HG03469 (cell line): Measurements from ENCODE around the gene SPTBN5.

ENCODE experiments used
- ATAC-seq: cut with Tn5 transposase; IDR thresholded peaks from one replicate; pipeline ENCODE4 v1.9.1; 2021; ENCODE audit warnings: mild to moderate bottlenecking, moderate library complexity, moderate number of reproducible peaks; ENCODE audit not compliant: unreplicated experiment

Gene SPTBN5

DNA sequence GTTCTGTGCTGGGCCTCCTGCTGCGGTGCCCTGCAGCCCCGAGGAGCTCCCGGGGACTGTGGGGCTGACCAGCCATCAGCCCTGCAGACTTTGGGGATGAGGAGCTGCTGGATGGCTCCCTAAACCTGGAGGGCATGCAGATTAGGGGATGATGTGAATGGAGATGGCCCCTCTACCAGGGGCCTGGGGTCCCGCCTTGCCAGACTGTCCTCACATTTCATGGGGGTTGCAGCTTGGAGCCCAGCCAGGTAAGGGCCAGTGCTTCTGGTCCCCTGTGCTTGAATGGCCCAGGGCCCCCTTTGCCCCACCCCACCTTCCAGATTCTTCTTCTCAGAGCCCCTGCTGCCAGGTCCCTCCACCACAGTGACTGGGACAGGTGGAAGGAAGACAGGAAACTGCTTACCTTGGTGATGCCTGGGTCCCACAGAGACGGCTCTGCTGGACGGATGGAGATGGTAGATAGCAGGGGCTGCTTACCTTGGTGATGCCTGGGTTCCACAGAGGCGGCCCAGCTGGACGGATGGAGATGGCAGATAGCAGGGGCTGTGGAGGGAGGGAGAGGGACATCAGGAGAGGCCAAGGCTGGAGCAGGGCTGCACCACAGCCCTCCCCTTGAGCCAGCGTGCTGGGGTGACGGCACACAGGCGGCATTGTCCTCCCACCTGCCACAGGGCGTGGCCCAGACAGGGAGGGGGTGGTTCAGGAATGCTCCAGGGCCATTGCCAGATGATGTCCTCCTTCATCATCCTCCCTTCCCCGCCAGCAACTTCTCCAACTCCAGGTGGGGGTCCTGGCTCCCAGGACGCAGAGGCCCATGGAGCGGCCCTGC lies at the start of gene SPTBN5:
SPTBN5 (minus strand) TSS at position 632 of the 829 bp plus-strand sequence; CDS start at position 76, 556 bp downstream.
- no peak for ATAC-seq

DNA sequence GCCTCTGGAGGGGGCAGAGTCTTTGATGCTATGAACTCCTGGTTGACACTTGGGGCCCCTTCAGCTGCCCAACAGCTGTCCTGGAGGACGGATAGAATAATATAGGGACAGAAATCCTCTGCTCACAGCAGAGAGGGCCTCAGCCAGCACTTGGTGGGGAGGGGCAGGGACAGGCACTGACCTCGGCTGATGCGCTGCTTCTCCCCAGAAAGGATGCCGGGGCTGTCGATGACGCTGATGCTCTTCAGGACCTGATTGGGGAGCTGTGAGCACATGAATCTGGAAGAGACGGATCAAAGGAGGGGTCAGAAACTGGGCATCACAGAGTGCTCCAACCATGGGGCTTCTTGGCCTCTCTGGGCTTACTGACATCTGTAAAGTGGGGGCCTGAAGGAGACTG lies 49.0 kb upstream of the SPTBN5 start:
- no peak for ATAC-seq

DNA sequence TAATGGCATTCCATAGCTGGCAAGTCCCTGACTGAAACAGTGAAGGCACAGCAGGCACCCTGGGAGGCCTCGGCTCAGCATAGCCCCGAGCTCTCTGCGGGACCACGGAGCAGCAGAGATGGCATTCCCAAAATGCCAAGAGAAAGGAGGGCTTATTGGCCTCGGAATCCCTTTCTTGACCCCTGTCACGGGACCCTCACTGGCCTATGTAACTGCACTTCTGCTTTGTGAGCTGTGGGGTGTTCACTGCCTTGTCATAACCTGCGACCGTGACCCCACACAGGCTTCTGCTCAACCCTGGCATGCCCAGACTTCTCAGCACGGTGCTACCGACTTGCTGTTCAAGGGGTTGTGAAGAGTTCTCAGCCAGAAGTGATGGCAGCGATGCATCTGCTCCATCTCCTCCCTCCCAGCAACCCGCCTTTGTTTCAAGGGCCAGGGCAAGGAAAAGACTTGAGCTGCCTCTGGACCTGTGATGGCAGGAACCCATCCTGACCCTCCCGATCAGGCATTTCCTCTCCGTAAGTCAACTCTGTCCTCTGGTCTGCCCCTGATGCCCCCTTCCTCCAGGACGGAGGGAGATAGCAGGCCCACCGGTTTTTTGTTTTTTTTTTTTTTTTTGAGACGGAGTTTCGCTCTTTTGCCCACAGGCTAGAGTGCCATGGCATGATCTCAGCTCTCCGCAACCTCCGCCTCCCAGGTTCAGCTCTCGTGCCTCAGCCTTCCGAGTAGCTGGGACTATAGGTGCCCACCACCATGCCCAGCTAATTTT lies 48.0 kb upstream of the SPTBN5 start:
- no peak for ATAC-seq

DNA sequence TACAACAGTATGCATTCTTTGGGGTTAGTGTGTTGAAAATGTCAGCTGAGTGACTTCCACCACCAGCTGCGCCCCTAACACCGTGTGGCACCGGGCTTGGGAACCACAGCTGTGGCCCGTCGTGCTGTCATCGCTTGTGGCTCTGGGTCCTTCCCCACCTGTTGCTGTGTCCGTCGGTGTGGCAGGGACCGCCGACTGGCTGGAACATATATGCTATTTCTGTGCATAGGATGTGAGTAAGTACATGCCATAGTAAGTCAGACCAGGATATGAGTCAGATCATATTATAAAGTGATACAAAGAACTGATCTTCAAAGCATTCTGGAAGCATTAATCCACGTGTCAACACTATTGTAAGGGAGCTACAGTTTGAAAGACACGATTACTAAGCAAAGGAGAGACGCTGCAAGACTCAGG lies 46.6 kb upstream of the SPTBN5 start:
- no peak for ATAC-seq

DNA sequence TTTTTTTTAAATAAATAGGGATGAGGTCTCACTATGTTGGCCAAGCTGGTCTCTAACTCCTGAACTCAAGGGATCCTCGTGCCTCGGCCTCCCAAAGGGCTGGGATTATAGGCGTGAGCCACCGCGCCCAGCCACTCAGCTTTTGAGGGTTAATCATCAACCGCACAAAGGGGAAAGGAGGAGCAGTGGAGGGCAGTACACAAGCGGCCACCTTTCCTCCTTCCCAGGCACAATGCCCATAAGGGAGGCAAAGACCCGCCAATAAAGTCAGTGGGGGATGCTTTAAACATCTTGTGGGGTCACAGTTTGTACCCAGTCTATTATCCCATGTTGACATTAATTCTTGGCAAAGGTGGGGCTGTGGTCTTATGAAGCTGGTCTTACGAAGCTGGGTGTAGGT lies 46.1 kb upstream of the SPTBN5 start:
- ATAC-seq: no peak

DNA sequence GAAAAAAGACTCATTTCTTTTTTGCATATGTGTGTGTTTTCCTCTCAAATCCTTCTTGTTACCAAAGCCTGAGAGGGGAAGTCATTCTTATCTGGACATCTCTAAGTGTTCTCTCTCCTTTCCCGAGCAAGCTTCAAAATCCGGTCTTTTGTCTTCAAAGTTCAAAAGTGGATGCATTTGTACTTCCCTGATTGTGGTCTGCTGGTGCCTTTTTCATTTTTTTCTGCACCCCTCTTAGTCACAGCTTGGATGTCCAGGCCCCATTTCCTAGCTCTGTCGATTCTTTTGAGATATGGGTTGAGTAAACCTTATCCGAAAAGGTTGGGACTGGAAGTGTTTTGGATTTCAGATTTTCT lies 43.7 kb upstream of the SPTBN5 start:
- no peak for ATAC-seq

DNA sequence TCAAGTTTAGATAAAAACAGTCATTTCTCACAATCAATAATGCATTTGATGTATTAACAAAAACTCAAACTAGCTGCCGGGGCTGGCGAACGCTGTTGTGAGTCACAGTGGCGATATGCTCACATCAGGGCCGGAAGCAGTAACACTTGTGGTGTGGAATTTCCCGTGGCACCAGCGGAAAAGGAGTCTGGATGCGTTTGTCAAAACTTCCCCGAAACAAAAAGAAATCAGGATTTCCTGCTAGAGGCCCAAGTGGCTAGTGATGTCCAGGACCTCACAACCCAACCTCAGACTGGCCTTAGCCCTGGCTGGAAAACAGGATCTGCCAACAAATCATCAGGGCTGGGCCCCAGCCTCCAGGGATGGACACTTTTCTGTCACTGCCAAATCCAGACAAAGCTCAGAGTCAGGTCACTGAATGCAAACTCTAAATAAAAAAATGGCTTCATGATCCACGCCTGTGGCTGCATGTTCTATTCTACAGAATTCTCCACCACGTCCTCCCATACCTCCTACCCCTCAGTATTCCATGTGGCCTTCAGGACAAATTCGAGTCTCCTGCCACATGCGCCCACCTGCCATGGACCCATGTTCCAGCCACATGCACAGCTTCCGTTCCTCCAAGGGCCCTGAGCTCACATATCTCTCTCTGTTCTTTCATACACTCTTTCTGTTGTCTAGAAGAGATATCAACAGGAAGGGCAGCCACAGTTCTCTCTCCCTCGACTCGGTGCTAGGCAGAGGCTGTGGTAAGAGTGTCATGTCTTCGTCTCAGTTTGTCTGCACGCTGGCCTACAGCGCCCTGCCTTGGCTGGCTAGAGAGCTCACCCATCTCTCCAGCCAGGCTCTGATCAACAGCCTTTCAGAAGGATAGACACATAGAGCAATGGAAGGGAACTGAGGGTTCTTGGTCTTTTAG lies 43.1 kb upstream of the SPTBN5 start:
- no peak for ATAC-seq

DNA sequence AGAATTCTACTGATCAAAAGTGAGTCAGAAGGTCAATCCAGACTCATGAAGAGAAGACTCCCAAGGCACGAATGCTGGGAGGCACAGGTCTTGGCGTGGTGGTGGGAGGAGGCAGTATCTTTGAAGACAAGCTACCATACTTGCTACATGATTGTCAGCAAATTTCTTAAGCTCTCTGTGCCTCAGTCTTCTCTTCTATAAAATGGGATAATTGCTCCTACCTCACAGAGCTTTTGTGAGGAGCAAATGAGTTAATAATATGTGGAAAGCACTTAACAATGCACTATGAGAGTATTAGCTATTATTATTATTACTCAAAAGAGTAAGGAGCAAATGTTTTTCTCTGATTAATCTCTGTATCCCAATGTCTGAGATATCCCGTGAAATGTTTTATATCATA lies 42.3 kb upstream of the SPTBN5 start:
- ATAC-seq: no peak

DNA sequence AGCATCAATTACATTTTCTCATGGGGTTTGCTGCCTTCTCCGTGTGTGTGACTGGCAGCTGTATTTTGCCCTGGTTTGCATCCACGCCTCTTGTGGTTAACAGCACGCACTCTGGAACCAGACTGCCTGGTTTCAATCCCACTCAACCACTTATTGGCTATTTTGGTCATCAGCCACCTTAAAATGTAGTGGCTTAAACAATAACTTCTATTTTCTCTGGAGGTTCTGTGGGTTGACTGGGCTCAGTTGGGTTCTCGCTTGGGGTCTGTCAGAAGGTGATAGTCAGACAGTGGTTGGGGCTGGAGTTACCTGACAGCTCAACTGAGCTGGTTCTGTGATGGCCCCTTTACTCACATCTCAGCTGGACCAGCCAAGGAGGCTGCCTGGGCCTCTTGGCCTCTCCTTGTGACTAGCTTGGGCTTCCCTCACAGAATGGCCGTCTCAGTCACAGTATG lies 41.7 kb upstream of the SPTBN5 start:
- no peak for ATAC-seq

DNA sequence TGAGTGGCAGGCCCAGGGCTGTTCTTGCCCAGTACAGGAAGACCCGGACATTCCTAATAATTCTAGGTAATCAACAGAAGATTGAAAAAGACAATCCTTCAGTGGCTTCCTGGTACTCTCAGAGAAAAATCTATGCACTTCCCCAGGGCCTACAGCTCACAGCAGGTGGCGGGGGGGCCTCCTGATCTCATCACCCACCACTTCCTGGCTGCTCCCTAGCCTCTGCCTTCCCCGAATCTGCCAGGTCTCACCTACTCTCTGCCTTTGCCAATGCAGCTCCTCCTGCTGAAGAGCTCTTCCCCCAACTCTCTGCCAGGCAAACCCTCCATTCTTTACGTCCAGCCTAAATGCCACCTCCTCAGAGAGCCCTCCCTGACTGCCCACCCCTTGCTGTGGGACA lies 41.0 kb upstream of the SPTBN5 start:
- no peak for ATAC-seq

DNA sequence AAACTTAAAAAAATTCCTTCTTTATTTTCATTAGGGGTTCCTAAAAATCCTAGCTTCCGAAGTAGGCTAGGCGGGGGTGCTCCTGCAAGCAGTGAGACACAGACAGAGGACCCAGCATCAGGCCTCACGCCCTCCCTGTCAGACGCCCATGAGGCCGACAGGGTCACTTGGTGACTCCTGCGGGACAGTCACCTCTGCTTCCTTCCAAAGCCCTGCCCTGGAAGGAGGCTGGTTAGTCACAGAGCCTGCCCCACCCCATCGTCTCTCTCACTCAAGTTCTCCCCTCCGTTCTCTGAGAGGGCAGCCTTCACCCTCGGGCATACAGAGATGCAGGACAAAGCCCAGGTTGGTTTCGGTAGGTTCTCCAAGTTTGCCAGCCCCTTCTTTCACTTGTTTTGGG lies 39.9 kb upstream of the SPTBN5 start:
- ATAC-seq: no peak

DNA sequence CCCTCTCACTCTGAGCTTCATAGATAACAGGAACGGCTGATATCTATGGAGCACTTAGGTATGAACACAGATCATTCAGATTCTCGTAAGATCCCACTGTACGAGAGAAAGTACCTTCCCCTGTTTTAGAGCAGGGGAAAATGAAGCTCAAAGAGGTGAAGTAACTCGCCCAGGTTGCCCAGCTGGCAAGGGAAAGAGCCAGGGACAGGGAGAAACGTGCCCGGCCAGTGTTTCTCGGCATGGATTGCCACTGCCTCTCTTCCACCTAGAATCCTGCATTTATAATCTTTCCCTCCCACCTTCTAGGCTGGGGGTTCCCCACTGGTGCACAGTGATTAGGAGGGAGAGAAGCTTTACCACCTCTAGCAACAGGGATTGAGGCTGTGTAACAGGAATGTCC lies 39.5 kb upstream of the SPTBN5 start:
- no peak for ATAC-seq

DNA sequence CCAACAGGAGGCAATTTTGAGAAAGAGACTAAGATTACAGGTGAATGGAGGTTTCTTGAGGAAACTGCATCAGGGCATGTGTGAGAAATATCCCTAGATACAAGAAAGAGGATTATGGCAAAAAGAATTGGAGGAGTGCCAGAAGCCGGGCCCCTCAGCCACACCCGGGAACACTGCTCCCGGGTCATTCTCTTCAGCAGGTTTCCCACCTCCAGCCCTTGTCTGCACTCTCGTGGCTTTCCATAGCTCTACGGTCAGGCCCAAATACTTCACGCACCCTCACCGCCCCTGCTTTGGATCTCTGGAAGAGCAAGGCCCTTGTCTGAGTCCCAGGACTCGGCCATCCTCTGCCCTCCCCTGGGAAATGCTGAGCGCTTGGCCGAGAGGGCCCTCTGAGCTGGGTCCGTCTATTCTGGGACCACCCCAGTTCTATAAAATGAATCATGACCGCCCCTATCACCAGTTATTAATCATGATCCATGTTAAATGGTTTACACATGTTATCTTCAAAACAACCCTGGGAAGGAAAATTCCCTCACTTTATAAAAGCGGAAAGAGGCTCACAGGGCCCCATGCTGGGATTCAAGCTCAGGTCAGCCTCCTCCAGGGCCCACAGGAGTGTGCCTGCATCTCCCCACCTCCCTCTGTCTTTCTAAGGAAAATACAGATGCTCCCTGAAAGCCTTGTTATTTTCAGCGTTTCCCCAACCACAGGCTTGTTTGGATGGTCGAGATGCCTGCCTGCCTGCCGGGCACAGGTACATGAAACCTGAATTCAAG lies 38.8 kb upstream of the SPTBN5 start:
- ATAC-seq: no peak

DNA sequence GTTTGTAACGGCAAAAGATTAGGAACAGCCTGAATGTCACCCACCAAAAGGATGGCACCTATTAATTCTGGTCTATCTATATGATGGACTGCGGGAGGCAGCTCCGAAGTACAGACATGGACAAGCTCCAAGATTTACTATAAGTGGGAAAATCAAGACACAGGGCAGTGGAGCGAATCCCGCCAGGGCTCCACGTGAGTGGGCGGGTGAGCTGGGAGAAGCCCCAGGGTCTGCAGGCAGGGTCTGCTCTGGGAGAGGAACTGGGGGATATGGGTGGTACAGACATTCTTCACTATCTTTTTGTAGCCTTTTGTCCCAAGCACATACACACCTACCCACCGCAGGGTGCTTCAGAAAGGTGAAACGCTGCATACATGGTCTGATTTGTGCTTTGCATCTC lies 38.2 kb upstream of the SPTBN5 start:
- ATAC-seq: no peak

DNA sequence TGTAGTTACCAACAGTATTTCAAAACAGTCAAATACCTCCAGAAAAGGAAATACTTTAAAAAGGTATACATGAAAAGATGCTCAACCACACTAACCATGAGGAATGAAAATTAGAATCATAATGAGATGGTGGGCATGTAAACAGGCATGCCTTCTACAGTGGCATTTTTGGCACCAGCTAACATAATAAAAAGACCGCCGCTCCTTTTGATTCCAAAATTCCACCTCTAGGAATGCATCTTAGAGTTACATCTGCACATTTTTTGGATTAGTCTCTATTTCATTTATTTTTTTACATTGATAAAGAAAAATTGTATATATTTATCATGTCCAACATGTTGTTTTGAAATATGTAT lies 37.0 kb upstream of the SPTBN5 start:
- ATAC-seq: no peak

DNA sequence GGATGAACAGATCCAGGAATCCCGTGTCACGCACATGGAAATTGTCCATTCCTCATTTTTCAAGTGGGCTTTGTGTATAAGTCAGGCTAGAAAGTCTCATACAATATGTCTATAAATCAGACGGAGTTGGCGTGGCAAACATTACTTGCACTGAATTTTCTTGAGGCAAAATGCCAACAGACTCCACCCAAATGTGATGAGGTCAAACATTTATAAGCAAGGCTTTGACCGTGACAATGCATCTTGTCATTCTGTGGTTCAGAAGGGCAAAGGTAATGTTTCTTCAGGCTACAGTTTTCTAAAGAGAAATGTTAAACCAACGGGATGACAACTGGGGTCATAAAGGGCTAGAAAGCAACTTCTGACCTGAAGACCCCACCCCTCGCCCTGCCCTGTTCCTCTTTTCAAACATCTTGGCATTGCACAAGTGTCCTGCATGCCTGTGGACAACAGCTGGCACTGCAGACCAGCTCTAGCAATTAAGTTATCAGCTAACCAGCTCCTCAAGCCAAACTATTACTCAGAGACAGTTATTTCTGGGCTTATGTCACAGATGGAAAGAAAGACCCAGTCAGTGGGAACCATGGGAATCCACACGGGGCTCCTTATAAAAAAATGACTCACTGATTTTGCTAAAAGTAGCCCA lies 36.5 kb upstream of the SPTBN5 start:
- no peak for ATAC-seq

DNA sequence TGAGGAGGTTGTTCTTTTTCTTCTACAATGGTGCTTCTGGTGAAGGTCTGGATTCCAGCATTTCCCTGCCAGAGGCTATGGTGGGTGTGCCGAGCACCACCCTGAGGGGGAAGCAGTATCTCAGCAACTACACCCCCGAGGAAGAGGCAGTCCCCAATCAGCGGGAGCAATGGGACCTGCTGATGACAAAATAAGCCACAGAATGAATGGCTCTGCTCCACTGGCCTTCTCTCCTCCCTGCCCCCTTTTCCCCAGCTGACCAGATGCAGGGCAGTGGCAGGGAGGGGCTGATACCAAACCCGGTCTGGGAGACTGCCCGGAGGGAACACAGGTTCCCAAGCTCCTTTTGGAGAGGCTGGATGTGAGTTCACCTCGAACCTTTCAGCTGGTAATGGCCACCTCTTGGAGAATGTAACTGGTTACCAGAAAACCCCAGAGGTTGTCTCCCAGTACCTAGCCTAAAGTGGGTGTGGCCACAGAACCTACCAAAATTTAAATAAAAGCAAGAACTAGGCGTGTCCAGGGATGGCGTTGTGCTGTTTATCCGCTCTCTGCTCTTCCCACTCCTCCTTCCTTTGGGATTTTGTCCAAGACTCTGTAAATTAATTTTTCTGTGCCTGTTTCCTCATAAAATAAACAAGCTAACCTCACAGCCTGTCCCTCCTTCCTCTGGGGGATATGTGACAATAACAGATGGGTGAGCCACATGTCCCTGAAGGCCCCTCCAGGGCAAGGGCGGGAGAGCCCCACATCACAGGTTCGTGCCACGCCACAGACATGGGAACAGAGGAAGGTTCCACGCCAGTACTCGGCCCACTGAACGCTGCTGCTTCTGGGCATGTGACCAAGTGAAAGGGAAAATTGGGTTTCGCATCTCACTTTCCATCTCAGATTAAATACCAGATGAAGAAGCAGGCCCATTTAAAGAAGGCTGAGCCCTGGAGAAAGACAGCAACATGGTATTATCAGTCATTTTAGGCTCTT lies 35.1 kb upstream of the SPTBN5 start:
- ATAC-seq: no peak

DNA sequence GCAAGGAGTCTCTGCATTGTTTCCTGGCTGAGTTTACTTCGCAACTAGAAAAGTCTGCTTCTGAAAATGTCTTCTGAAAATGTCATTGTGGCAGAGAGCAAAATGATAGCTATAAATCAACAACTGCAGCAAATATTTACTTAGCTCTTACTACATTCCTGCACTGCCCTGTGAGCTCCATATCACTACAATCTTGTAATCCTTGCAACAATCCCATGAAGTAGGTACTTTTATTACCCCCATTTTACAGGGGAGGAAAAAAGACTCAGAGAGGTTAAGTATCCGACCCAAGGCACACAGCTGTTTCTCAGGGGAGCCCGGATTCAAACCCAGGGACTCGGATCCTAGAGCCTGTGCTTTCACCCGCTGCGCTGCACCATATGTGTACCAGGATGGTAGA lies 34.2 kb upstream of the SPTBN5 start:
- no peak for ATAC-seq

DNA sequence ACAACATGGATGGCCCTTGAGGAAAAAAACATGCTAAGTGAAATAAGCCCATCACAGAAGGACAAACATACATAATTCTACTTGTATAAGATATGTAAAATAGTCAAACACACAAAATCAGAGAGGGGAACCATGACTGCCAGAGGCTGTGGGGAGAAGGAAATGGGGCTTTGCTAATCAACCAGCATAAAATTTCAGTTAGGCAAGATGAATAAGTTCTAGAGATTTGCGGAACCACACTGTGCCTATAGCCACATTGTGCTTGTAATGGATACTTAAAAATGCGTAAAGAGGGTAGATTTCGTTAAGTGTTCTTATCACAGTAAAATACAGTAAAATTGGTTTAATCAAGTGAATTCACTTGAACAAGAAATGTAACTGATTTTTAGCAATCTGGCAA lies 33.7 kb upstream of the SPTBN5 start:
- ATAC-seq: no peak
